ENCODE results near the gene RRP9. TPM values are rescaled to one million over a fixed set of nuclear protein-coding genes. Genes with fewer than 3 reads are reported as not detected.
A peak's percentile ranks its signal among the peaks of the same experiment; 100 is the strongest.

Gene RRP9
- total RNA-seq, 1 donor from 2014 or later, result 19.7 TPM

DNA sequence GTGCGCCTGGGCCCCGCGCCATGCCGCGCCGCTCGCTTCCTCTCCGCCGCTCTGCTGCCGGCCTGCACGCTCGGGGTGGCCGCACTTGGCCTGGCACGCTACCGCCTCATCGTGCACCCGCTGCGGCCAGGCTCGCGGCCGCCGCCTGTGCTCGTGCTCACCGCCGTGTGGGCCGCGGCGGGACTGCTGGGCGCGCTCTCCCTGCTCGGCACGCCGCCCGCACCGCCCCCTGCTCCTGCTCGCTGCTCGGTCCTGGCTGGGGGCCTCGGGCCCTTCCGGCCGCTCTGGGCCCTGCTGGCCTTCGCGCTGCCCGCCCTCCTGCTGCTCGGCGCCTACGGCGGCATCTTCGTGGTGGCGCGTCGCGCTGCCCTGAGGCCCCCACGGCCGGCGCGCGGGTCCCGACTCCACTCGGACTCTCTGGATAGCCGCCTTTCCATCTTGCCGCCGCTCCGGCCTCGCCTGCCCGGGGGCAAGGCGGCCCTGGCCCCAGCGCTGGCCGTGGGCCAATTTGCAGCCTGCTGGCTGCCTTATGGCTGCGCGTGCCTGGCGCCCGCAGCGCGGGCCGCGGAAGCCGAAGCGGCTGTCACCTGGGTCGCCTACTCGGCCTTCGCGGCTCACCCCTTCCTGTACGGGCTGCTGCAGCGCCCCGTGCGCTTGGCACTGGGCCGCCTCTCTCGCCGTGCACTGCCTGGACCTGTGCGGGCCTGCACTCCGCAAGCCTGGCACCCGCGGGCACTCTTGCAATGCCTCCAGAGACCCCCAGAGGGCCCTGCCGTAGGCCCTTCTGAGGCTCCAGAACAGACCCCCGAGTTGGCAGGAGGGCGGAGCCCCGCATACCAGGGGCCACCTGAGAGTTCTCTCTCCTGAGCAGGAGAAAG is 14.4 kb upstream of the RRP9 start:
- TF ChIP-seq, protein P1, sequence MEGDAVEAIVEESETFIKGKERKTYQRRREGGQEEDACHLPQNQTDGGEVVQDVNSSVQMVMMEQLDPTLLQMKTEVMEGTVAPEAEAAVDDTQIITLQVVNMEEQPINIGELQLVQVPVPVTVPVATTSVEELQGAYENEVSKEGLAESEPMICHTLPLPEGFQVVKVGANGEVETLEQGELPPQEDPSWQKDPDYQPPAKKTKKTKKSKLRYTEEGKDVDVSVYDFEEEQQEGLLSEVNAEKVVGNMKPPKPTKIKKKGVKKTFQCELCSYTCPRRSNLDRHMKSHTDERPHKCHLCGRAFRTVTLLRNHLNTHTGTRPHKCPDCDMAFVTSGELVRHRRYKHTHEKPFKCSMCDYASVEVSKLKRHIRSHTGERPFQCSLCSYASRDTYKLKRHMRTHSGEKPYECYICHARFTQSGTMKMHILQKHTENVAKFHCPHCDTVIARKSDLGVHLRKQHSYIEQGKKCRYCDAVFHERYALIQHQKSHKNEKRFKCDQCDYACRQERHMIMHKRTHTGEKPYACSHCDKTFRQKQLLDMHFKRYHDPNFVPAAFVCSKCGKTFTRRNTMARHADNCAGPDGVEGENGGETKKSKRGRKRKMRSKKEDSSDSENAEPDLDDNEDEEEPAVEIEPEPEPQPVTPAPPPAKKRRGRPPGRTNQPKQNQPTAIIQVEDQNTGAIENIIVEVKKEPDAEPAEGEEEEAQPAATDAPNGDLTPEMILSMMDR (IDR thresholded peaks at IDR 0.05), result peak; percentile 75
- no peak overlapping the region for H3K27ac Mint-ChIP-seq (ENCODE audit: unreplicated experiment)
- H3K9me3 Mint-ChIP-seq (ENCODE audit: low read depth), result no peaks in the 10 kb centered on the region
- no peak overlapping the region for H3K4me3 Mint-ChIP-seq (ENCODE audit: unreplicated experiment)
- H3K4me1 Mint-ChIP-seq (ENCODE audit: low read depth), result no peaks in the 10 kb centered on the region
- peaks cover 7% of the 10 kb centered on the region for H3K36me3 Mint-ChIP-seq (ENCODE audit: low read depth)
- H3K27me3 Mint-ChIP-seq (ENCODE audit: low read depth), result peaks cover 5% of the 10 kb centered on the region
- peak; percentile 92 for DNase-seq (ENCODE audit: low spot score)

DNA sequence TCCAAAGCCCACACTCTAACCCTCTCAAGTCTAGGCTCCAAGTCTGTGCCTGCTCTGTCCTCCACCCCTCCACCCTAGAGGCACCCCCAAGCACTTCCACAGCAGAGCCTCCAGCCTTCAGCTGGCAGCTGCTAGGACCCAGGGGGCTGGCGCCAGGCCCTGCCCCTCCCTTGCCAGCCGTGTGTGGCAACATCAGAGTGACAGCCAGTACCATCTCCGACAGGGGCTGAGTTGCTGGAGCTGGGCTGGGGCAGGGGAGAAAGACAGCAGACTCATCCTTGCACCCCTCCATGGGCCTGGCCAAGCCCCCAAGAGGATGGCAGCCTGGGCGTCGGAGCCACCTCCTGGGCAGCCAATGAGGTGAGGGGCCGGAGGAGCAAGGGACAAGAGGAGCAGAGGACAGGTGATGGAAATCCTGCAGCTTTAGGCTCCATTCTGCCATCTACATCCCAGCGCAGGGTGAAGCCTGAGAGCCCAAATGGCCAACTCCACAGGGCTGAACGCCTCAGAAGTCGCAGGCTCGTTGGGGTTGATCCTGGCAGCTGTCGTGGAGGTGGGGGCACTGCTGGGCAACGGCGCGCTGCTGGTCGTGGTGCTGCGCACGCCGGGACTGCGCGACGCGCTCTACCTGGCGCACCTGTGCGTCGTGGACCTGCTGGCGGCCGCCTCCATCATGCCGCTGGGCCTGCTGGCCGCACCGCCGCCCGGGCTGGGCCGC is 13.6 kb upstream of the RRP9 start, which contains the start of gene GPR62:
Gene GPR62 (plus strand): TSS at position 207 of the 718 bp plus-strand sequence. CDS start 272 bp downstream, at position 479.
- H3K4me3 Mint-ChIP-seq (ENCODE audit: unreplicated experiment), result no peak within 1 kb of the TSS
- H3K9me3 Mint-ChIP-seq (ENCODE audit: low read depth), result no peaks in the 10 kb centered on the region
- DNase-seq (ENCODE audit: low spot score), result no peak
- peaks cover 5% of the 10 kb centered on the region for H3K27me3 Mint-ChIP-seq (ENCODE audit: low read depth)
- TF ChIP-seq, protein P1 (IDR thresholded peaks at IDR 0.05), result no peak
- no peak within 1 kb of the TSS for H3K27ac Mint-ChIP-seq (ENCODE audit: unreplicated experiment)
- peaks cover 3% of the 10 kb centered on the region for H3K36me3 Mint-ChIP-seq (ENCODE audit: low read depth)
- H3K4me1 Mint-ChIP-seq (ENCODE audit: low read depth), result no peaks in the 10 kb centered on the region

DNA sequence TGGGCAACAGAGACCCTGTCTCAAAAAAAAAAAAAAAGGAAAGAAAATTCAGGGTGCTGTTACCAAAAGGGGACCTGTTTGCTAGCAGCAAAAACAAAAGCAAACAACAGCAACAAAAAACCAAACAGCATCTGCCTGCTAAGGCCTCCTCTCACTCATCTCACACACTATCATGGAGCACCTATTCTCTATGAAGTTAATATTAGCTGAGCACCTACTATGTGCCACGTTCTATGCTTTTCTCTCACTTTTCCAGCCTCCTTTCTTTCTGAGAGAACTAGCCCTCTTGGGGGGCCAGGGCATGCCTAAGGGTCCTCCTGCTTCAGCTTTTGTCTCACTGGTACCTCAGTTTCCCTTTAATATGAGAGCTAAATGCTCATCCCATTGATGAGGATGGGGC is 13.0 kb upstream of the RRP9 start:
- no peak for DNase-seq (ENCODE audit: low spot score)
- H3K4me3 Mint-ChIP-seq (ENCODE audit: unreplicated experiment), result no peak overlapping the region
- TF ChIP-seq, protein P1 (IDR thresholded peaks at IDR 0.05), result no peak
- H3K4me1 Mint-ChIP-seq (ENCODE audit: low read depth), result no peaks in the 10 kb centered on the region
- H3K36me3 Mint-ChIP-seq (ENCODE audit: low read depth), result peaks cover 3% of the 10 kb centered on the region
- peaks cover 5% of the 10 kb centered on the region for H3K27me3 Mint-ChIP-seq (ENCODE audit: low read depth)
- H3K27ac Mint-ChIP-seq (ENCODE audit: unreplicated experiment), result no peak overlapping the region
- H3K9me3 Mint-ChIP-seq (ENCODE audit: low read depth), result no peaks in the 10 kb centered on the region

DNA sequence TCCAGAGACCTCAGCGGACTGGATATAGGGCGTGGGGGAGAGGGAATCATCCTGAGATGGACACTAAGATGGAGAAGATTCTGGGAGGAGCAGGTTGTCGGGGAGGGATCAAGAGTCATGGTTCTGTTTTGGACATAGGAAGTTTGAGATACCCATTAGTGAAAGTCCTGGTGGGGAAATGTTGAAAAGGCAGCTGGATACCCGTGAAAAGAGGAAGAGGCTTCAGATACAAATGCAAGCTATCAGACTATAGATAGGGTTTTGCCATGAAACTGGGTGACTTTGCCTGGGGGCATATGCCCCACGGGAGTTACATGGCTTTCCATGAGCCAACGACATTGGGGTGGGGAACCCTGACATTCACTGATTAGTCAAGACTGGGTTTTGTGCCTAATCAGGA is 12.4 kb upstream of the RRP9 start:
- no peak for DNase-seq (ENCODE audit: low spot score)
- no peak overlapping the region for H3K4me3 Mint-ChIP-seq (ENCODE audit: unreplicated experiment)
- H3K27me3 Mint-ChIP-seq (ENCODE audit: low read depth), result peaks cover 5% of the 10 kb centered on the region
- no peaks in the 10 kb centered on the region for H3K9me3 Mint-ChIP-seq (ENCODE audit: low read depth)
- no peak overlapping the region for H3K27ac Mint-ChIP-seq (ENCODE audit: unreplicated experiment)
- H3K4me1 Mint-ChIP-seq (ENCODE audit: low read depth), result no peaks in the 10 kb centered on the region
- peaks cover 3% of the 10 kb centered on the region for H3K36me3 Mint-ChIP-seq (ENCODE audit: low read depth)
- TF ChIP-seq, protein P1 (IDR thresholded peaks at IDR 0.05), result no peak

DNA sequence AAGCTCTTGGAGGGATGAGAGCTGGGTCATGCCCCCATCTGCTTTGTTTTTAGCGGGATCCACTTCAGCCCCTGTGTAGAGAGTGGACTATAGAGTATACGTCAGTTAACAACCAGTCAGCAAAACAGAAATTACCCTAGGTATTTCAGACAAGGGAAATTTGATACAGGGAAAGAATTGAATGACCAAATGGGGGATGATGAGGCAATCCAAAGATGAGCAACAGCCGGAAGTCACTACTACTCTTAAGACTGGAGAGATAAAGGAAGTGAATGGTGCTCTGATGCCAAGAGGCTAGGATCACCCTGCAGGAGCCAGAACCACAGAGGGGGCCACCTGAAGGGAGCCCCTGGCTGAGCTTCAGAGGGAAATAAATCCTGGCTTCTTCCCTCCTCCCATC is 11.7 kb upstream of the RRP9 start:
- H3K27ac Mint-ChIP-seq (ENCODE audit: unreplicated experiment), result no peak overlapping the region
- no peaks in the 10 kb centered on the region for H3K4me1 Mint-ChIP-seq (ENCODE audit: low read depth)
- H3K36me3 Mint-ChIP-seq (ENCODE audit: low read depth), result peaks cover 3% of the 10 kb centered on the region
- no peak for DNase-seq (ENCODE audit: low spot score)
- no peaks in the 10 kb centered on the region for H3K9me3 Mint-ChIP-seq (ENCODE audit: low read depth)
- TF ChIP-seq, protein P1 (IDR thresholded peaks at IDR 0.05), result no peak
- no peak overlapping the region for H3K4me3 Mint-ChIP-seq (ENCODE audit: unreplicated experiment)
- peaks cover 5% of the 10 kb centered on the region for H3K27me3 Mint-ChIP-seq (ENCODE audit: low read depth)

Data from chondrocyte (in vitro differentiated cells).